Measurements from ENCODE around the gene TMEM121.
"Not testable (repeated sequence)": the region's sequence is repeated elsewhere in the genome, so short reads cannot be mapped to it uniquely, and the experiment has no call there.

TMEM121 gene

DNA sequence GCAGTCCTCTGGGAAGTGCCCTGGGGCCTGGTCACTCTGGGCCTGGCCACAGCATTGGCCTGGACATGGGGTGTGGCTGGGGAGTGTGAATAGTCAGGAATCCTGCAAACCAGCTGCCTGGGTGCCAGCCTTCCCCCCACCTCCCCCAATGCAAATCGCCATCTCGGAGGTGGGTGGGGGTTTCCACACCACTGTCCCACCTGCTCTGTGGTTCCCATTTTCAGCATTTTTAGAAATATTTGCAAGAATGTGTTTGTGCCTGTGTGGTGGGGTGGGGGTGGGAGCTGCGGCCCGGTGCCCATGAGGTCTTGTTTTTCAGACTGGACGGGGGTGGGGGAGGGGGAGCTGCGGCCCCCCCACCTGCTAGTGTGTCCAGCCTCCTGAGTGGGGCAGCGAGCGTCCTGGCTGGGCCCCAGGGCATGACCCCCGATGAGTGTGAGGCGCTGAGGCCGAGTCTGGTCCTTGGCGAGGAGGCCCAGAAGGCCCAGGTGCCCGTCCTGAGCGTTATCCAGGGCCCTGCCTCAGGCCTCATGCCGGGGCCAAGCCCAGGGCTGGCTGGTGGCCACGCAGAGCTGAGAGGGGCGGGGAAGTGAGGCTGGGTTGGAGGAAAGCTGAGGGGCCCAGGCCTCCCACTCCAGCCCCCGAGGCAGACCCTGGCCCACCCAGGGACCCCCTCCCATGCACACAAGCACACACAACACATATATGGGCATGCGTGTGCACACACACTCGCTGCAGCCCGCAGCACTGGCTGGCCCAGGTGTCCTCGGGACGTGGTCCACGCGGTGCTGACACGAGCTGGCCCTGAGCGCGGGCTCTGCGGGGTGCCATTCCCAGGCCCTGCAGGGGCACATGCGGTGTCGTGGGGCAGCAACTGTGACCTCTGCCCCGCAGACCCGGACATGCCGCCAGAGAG lies 40.1 kb downstream of the TMEM121 start:
- H3K4me3 ChIP-seq (ENCODE audit: control insufficient read depth, low read depth, low read length); DNase-seq (ENCODE audit: low read depth): not testable (repeated sequence)

DNA sequence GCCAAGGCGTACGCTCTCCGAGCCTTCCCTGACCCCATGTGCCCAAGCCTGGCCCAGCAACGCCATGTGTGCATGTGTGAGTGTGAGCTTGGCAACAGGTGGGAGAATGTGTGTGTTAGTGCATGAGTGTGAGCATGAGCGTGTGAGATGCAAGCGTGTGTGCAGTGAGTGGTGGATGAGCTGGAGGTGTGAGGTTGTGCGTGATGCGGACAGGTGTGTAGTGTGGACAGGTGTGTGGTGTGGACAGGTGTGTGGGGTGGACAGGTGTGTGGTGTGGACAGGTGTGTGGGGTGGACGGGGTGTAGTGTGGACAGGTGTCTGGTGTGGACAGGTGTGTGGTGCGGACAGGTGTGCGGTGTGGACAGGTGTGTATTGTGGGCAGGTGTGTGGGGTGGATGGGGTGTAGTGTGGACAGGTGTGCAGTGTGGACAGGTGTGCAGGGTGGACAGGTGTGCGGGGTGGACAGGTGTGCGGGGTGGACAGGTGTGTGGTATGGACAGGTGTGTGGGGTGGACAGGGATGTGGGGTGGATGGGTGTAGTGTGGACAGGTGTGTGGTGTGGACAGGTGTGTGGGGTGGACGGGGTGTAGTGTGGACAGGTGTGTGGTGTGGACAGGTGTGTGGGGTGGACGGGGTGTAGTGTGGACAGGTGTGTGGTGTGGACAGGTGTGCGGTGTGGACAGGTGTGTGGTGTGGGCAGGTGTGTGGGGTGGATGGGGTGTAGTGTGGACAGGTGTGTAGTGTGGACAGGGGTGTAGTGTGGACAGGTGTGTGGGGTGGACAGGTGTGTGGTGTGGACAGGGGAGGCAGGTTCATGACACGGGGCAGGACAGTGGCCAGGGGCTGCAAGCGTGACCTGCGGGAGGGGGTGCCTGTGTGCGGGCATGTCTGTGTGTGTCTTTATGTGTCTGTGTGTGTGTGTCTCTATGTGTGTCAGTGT lies 41.1 kb downstream of the TMEM121 start:
- not testable (repeated sequence) for DNase-seq (ENCODE audit: low read depth); H3K4me3 ChIP-seq (ENCODE audit: control insufficient read depth, low read depth, low read length)

DNA sequence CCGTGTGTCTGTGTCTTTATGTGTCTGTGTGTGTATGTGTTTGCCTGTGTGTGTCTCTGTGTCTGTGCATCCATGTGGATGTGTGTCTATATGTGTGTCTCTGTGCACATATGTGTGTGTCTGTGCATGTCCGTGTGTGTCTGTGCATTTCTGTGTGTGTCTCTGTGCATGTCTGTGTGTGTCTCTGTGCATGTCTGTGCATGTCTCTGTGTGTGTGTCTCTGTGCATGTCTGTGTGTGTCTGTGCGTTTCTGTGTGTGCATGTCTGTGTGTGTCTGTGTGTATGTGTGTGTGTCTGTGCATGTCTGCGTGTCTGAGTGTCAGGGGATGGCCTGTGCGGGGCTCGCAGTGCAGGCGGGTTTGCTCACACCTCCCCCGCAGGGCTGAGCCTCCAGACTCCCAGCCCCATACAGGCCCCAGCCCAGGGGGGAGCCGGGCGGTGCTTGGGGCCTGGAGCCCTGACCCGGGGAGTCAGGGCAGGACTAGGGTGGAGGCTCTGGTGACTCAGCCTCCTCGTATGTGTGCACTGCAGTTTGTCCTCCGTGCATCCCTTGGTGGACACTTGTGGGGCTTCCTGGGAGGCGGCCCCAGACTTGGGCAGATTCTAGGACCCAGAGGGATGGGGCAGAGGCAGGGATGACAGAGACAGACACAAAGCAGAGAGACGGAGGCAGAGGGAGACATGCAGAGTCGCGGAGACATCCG lies 41.9 kb downstream of the TMEM121 start:
- not testable (repeated sequence) for DNase-seq (ENCODE audit: low read depth); H3K4me3 ChIP-seq (ENCODE audit: control insufficient read depth, low read depth, low read length)

DNA sequence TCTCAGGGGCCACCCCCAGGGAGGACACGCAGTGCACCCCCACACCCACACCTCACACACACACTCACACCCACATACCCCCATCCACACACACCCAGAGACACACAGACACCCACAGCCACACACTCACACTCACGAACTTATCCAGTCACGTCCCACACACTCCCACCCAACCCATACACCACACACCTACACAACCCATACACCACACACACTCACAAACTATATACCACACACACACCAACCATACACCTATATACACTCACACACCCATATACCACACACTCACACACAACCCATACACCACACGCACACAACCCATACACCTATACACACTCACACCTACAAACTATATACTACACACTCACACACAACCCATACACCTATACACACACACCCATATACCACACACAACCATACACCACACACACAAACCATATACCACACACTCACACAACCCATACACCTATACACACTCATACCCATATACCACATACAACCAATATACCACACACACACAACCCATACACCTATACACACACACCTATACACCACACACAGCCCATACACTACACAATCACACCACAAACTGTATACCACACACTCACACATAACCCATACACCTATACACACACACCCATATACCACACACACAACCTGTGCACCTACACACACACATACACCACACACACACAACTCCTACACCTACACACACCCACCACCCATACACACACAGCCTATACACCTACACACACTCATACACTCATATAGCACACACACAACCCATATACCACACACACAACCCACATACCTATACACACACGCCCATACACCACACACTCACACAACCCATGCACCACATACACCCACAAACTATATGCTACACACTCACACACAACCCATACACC lies 42.7 kb downstream of the TMEM121 start:
- TF ChIP-seq, protein P1, sequence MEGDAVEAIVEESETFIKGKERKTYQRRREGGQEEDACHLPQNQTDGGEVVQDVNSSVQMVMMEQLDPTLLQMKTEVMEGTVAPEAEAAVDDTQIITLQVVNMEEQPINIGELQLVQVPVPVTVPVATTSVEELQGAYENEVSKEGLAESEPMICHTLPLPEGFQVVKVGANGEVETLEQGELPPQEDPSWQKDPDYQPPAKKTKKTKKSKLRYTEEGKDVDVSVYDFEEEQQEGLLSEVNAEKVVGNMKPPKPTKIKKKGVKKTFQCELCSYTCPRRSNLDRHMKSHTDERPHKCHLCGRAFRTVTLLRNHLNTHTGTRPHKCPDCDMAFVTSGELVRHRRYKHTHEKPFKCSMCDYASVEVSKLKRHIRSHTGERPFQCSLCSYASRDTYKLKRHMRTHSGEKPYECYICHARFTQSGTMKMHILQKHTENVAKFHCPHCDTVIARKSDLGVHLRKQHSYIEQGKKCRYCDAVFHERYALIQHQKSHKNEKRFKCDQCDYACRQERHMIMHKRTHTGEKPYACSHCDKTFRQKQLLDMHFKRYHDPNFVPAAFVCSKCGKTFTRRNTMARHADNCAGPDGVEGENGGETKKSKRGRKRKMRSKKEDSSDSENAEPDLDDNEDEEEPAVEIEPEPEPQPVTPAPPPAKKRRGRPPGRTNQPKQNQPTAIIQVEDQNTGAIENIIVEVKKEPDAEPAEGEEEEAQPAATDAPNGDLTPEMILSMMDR (conservative IDR thresholded peaks at IDR 0.05; ENCODE audit: control insufficient read depth, insufficient read depth, low read depth, low read length): no peak
- no peak for DNase-seq (ENCODE audit: low read depth)
- H3K4me3 ChIP-seq (ENCODE audit: control insufficient read depth, low read depth, low read length): no peak overlapping the region

DNA sequence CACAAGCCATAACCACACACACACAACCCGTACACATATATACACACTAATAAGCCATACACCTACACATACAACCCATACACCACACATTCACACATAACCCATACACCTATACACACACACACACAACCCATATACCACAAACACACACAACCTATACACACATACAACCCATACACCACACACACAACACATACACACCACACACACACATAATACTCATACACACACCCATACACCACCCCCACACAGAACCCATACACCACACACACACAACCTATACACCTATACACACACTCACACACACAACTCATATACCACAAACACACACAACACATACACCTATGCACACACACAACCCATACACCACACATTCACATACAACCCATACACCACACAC lies 44.1 kb downstream of the TMEM121 start:
- TF ChIP-seq, protein P1 (conservative IDR thresholded peaks at IDR 0.05; ENCODE audit: control insufficient read depth, insufficient read depth, low read depth, low read length): no peak
- no peak overlapping the region for H3K4me3 ChIP-seq (ENCODE audit: control insufficient read depth, low read depth, low read length)

DNA sequence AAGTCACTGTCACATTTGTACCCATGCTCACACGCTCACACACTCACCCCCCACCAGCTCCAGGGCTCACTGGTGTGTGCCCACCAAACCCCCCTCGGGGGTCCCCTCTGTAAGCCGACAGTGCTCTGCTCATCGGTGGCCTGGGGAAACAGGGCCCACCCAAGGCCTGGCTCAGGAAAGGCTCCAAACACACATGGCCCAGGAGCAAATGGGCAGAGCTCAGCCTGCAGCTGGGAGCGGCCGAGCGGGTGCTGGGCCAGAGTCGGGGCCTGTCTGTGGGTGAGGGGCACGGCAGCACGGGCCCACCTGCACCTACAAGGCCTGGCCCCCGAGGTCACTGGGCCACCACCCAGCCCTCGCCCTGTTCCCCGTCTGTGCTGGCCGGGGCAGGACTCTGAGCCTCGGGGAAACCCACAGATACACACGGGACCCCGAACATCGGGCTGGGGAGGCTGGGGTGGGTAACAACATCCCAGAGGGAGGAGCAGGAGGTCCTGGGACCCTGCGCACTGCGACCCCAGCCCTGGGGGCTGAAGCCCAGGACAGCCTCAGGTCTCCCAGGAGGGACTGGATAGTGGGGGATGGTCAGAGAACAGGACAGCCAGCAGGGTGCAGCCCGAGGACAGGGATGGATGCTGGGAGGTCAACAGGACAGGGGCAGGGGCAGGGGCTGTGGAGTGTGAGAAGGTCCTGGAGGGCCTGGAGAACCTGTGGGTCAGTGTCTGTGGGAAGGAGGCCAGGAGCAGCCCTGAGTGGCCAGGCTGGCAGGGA lies 45.0 kb downstream of the TMEM121 start:
- DNase-seq (ENCODE audit: low read depth); H3K4me3 ChIP-seq (ENCODE audit: control insufficient read depth, low read depth, low read length): not testable (repeated sequence)

More for the DNA sequence above, 44.1 kb downstream of the TMEM121 start:
- no peak for DNase-seq (ENCODE audit: low read depth)

DNA sequence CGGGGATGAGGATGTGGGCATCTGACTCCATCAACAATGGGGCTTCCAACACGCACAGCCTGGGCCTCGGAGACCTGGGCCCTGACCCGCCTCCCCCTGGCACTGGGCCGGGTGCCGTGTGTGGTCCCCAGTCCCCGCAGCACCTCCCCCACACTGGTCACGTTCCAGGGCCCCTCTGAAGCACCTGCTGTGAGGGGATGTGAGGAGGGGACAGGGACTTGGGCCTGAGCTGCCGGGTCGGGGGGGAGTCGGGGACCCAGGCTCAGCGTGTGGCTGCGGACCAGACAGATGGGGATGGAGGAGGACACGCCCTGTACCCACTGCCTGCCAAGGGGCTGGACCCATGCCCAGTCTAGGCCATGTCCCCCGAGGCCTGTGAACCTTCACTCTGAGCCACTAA lies 45.7 kb downstream of the TMEM121 start:
- DNase-seq (ENCODE audit: low read depth); H3K4me3 ChIP-seq (ENCODE audit: control insufficient read depth, low read depth, low read length): not testable (repeated sequence)

DNA sequence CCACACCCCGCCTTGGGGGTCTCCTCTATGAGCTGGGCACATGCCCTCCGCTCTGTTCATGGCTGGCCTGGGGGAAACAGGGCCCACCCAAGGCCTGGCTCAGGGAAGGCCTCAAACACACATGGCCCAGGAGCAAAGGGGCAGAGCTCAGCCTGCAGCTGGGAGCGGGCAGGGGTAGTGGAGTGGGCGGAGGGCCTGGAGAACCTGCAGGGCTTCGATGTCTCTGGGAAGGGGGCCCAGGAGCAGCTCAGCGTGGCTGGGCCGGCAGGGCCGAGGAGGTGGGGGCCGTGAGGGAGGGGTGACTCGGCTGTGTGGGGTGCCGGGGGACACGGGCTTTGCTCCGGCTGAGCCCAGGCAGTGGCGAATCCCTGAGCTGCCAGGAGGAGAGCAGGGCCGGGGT lies 47.5 kb downstream of the TMEM121 start:
- H3K4me3 ChIP-seq (ENCODE audit: control insufficient read depth, low read depth, low read length); DNase-seq (ENCODE audit: low read depth): not testable (repeated sequence)

DNA sequence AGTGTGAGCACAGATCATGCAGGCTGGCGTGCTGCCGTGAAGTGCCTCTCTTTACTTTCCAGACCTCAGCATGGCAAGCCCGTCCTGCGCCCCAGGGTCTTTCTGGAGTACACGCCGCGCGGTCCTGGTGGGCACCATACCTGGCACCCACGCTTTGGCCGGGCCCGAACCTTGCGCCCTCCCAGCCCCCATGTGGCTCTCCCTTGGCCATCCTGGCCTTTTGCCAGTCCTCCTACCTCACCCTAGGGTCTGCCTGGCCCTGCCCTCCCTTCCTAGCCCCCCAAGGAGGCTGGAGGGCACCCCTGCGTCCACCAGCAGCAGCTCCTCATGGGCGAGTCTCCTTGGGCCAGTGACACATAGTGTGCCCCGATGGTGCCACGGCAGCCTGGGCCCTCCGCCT lies 48.0 kb downstream of the TMEM121 start:
- not testable (repeated sequence) for H3K4me3 ChIP-seq (ENCODE audit: control insufficient read depth, low read depth, low read length); DNase-seq (ENCODE audit: low read depth)

DNA sequence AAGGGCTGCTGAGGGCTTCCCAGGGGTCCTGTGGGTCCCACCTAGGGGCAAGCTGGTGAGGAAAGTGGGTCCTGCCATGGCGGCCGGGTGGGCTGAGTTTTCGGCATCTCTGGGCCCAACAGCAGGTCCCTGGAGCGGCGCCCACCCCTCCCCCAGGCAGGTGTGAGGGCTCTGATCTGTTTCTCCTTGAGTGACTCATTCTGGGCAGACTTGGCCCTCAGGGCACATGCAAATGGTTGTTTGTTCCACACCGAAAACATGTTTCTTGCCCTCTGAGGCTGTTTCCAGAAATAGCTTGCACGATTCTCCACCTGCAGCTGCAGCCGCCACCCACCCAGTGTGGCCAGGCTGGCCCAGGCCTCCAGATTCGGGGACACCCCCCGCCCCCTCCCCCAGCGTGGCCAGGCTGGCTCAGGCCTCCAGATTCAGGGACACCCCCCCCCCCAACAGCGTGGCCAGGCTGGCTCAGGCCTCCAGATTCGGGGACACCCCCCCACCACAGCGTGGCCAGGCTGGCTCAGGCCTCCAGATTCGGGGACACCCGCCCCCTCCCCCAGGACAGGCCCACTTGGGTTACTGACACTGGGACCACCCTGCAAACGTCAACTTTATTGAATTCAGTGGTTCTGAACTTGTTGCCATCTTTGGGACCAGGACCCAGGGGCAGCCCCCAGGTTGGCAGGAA lies 48.8 kb downstream of the TMEM121 start:
- not testable (repeated sequence) for H3K4me3 ChIP-seq (ENCODE audit: control insufficient read depth, low read depth, low read length); DNase-seq (ENCODE audit: low read depth)
